ENCODE data around the gene AVL9. TPM values are rescaled to one million over a fixed set of nuclear protein-coding genes. Genes with fewer than 3 reads are reported as not detected.
"Not testable (repeated sequence)": the region's sequence is repeated elsewhere in the genome, so short reads cannot be mapped to it uniquely, and the experiment has no call there.

AVL9 gene
- total and polyA plus RNA-seq, 2 experiments from 2014 or later, result 13.1 to 33.8 TPM

DNA sequence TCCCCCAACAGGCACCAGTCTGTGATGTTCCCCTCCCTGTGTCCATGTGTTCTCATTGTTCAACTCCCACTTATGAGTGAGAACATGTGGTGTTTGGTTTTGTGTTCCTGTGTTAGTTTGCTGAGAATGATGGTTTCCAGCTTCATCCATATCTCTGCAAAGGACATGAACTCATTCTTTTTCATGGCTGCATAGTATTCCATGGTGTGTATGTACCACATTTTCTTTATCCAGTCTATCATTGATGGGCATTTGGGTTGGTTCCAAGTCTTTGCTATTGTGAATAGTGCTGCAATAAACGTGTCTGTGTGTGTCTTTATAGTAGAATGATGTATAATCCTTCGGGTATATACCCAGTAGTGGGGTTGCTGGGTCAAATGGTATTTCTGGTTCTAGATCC, 4.5 kb downstream of the AVL9 start:
- not testable (repeated sequence) for H3K4me3 Mint-ChIP-seq; H3K4me2 ChIP-seq; H3K27ac ChIP-seq (ENCODE audit: low read depth); H3K9me2 ChIP-seq (ENCODE audit: insufficient read depth); H3K9me3 Mint-ChIP-seq; H3K27me3 Mint-ChIP-seq (ENCODE audit: insufficient read depth, low read depth, poor library complexity); H3K36me3 ChIP-seq (ENCODE audit: insufficient read depth); ATAC-seq; H3K27me3 ChIP-seq (ENCODE audit: insufficient read depth); H3F3A ChIP-seq (replicated peaks; ENCODE audit: low read depth); H2AFZ ChIP-seq; H3K27ac Mint-ChIP-seq; H3K4me3 ChIP-seq; DNase-seq (ENCODE audit: low spot score)
- Mint-ChIP-seq H3K36me3 (ENCODE audit: low read depth) (peaks cover 27% of the 10 kb centered on the region), H3K4me1 (peaks cover 28% of the 10 kb centered on the region)
- Histone ChIP-seq H4K20me1 (replicated peaks; ENCODE audit: insufficient read depth) (peaks cover 15% of the 10 kb centered on the region; the same call in 1 of the 2 replicates), H3K79me2 (replicated peaks; ENCODE audit: insufficient read depth) (peaks cover 88% of the 10 kb centered on the region), H3K4me1 (ENCODE audit: insufficient read depth) (peaks cover 25% of the 10 kb centered on the region)

DNA sequence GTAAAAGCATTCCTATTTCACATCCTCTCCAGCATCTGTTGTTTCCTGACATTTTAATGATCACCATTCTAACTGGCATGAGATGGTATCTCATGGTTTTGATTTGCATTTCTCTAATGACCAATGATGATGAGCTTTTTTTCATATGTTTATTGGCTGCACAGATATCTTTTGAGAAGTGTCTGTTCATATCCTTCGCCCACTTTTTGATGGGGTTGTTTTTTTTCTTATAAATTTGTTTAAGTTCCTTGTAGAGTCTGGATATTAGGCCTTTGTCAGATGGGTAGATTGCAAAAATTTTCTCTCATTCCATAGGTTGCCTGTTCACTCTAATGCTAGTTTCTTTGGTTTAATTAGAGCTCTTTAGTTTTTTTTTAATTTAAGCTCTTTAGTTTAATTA, 4.9 kb downstream of the AVL9 start:
- not testable (repeated sequence) for H3K4me3 ChIP-seq; H3F3A ChIP-seq (replicated peaks; ENCODE audit: low read depth); H3K36me3 ChIP-seq (ENCODE audit: insufficient read depth); H3K27me3 ChIP-seq (ENCODE audit: insufficient read depth); H3K4me3 Mint-ChIP-seq; H3K9me2 ChIP-seq (ENCODE audit: insufficient read depth); H3K9me3 Mint-ChIP-seq; H3K27me3 Mint-ChIP-seq (ENCODE audit: insufficient read depth, low read depth, poor library complexity); H3K27ac ChIP-seq (ENCODE audit: low read depth); H3K4me2 ChIP-seq; H3K27ac Mint-ChIP-seq; H2AFZ ChIP-seq; DNase-seq (ENCODE audit: low spot score); ATAC-seq
- H3K4me1 Mint-ChIP-seq, result peaks cover 28% of the 10 kb centered on the region
- H3K36me3 Mint-ChIP-seq (ENCODE audit: low read depth), result peaks cover 27% of the 10 kb centered on the region
- peaks cover 93% of the 10 kb centered on the region for H3K79me2 ChIP-seq (replicated peaks; ENCODE audit: insufficient read depth)
- H4K20me1 ChIP-seq (replicated peaks; ENCODE audit: insufficient read depth), result peaks cover 15% of the 10 kb centered on the region; the same call in 1 of the 2 replicates
- peaks cover 25% of the 10 kb centered on the region for H3K4me1 ChIP-seq (ENCODE audit: insufficient read depth)

- H3K36me3 ChIP-seq (ENCODE audit: insufficient read depth), result no peaks in the 10 kb centered on the region
- DNase-seq (ENCODE audit: low spot score), result no peak
- no peaks in the 10 kb centered on the region; the same call in 1 of the 2 replicates for H3F3A ChIP-seq (replicated peaks; ENCODE audit: low read depth)
- H3K9me2 ChIP-seq (ENCODE audit: insufficient read depth), result no peaks in the 10 kb centered on the region
- no peak overlapping the region for H3K4me3 ChIP-seq
- Mint-ChIP-seq H3K36me3 (ENCODE audit: low read depth) (peaks cover 27% of the 10 kb centered on the region), H3K27ac (no peak overlapping the region; the same call in 1 of the 2 replicates), H3K4me1 (peaks cover 28% of the 10 kb centered on the region), H3K27me3 (ENCODE audit: insufficient read depth, low read depth, poor library complexity) (no peaks in the 10 kb centered on the region), H3K4me3 (no peak overlapping the region; the same call in 2 of the 3 replicates), H3K9me3 (peaks cover 7% of the 10 kb centered on the region; the same call in 2 of the 3 replicates)
- H3K79me2 ChIP-seq (replicated peaks; ENCODE audit: insufficient read depth), result peaks cover 99% of the 10 kb centered on the region
- H3K27me3 ChIP-seq (ENCODE audit: insufficient read depth), result no peaks in the 10 kb centered on the region
- no peak overlapping the region for H2AFZ ChIP-seq
- H3K27ac ChIP-seq (ENCODE audit: low read depth), result no peak overlapping the region
- H3K4me1 ChIP-seq (ENCODE audit: insufficient read depth), result peaks cover 25% of the 10 kb centered on the region
- TF ChIP-seq ETS1 (IDR thresholded peaks at IDR 0.05) (no peak), JUNB (IDR thresholded peaks at IDR 0.05; ENCODE audit: unreplicated experiment) (no peak), EZH2 (IDR thresholded peaks at IDR 0.05; ENCODE audit: low read depth, unreplicated experiment) (no peak), ZNF331 (CRISPR knock-in tag; IDR thresholded peaks at IDR 0.05; ENCODE audit: low read depth) (no peak), EZH2phosphoT487 (IDR thresholded peaks at IDR 0.05; ENCODE audit: unreplicated experiment) (no peak)
- ATAC-seq, result no peak
- H3K4me2 ChIP-seq, result no peak overlapping the region
- peaks cover 15% of the 10 kb centered on the region; the same call in 1 of the 2 replicates for H4K20me1 ChIP-seq (replicated peaks; ENCODE audit: insufficient read depth)
These were observed 5.6 kb downstream of the AVL9 start for GRCh38 chr7:32500922-32501341.
